Stomach (tissue), 4 donors: ENCODE results near the gene C11orf65.

ENCODE experiments used
- CTCF ChIP-seq, 7 experiments: fragments of 450-650 bp in 4 of 7; fragments of 200-600 bp in 3 of 7; sonication (generic) in 3 of 7; IDR thresholded peaks; one replicate each; pipeline ENCODE4 v1.5.1; 2016 to 2019; ENCODE audit warnings: antibody characterized with exemption in 7 of 7, control low read depth in 2 of 7, mild to moderate bottlenecking in 1 of 7
- POLR2A ChIP-seq, 4 donors: fragments of 450-650 bp; IDR thresholded peaks; one replicate each; pipeline ENCODE4 v1.6.1; 2016; ENCODE audit warnings: antibody characterized with exemption in 4 of 4, control low read depth in 2 of 4, mild to moderate bottlenecking in 1 of 4, moderate library complexity in 1 of 4
- POLR2AphosphoS5 ChIP-seq, 3 donors: sonication (generic); formaldehyde crosslinking; IDR thresholded peaks; one replicate each; pipeline ENCODE4 v1.6.1; 2016; ENCODE audit warnings: antibody characterized with exemption in 3 of 3

GRCh38 chr11:108402241-108402640, 65.1 kb downstream of the C11orf65 start:
- TF ChIP-seq CTCF (IDR thresholded peaks at IDR 0.05), result no peak
- no peak for TF ChIP-seq POLR2A (IDR thresholded peaks at IDR 0.05)
- TF ChIP-seq POLR2AphosphoS5 (IDR thresholded peaks at IDR 0.05), result no peak
